HEK293 (cell line): Measurements from ENCODE around the gene TRAPPC2.

Source experiments
- CTCF ChIP-seq: fragments of 450-650 bp; formaldehyde crosslinking; IDR thresholded peaks from 2 replicates; pipeline ENCODE4 v1.5.1; 2016; ENCODE audit warnings: missing biosample characterization, missing genetic modification characterization
- KLF9 ChIP-seq: fragments of 450-650 bp; formaldehyde crosslinking; IDR thresholded peaks from 2 replicates; pipeline ENCODE4 v1.5.1; 2016; ENCODE audit warnings: missing biosample characterization, missing genetic modification characterization, low read depth
- ZBTB7A ChIP-seq: fragments of 450-650 bp; formaldehyde crosslinking; IDR thresholded peaks from 2 replicates; pipeline ENCODE4 v1.5.1; 2016; ENCODE audit warnings: low read depth, missing biosample characterization, missing genetic modification characterization
- ZNF140 ChIP-seq: fragments of 450-650 bp; formaldehyde crosslinking; IDR thresholded peaks from 2 replicates; pipeline ENCODE4 v1.5.1; 2016; ENCODE audit warnings: missing biosample characterization, missing genetic modification characterization
- ZNF837 ChIP-seq: fragments of 450-650 bp; formaldehyde crosslinking; IDR thresholded peaks from 2 replicates; pipeline ENCODE4 v1.5.1; 2016; ENCODE audit warnings: missing biosample characterization, missing genetic modification characterization

- TF ChIP-seq ZNF140 (no peak), ZNF837 (tag by site-specific recombination) (no peak), KLF9 (tag by site-specific recombination) (no peak), ZBTB7A (tag by site-specific recombination) (no peak), CTCF (tag by site-specific recombination) (no peak)
Measured at GRCh38 chrX:13688384-13688957, 45.9 kb downstream of the TRAPPC2 start.
